Cardiac fibroblast (primary cell): ENCODE data around the gene IGFBP1.
"Not testable (repeated sequence)": the region's sequence is repeated elsewhere in the genome, so short reads cannot be mapped to it uniquely, and the experiment has no call there.

Experiments used
- DNase-seq, 2 donors: peaks; one replicate each; pipeline versions ENCODE4 v3.0.0 to v3.0.0-alpha.2; 2010; ENCODE audit warnings: low read depth in 2 of 2
- H3K4me3 ChIP-seq, 2 donors: replicated peaks in 1 of 2; 1 replicate in 1 of 2; 2 replicates in 1 of 2; pipeline ENCODE4 v1.5.1; 2011; ENCODE audit warnings: low read depth in 2 of 2, low read length in 2 of 2, mild to moderate bottlenecking in 2 of 2, moderate library complexity in 1 of 2
- TF ChIP-seq, protein P1 (sequence below): IDR thresholded peaks from one replicate; pipeline ENCODE4 v1.5.1; 2011; ENCODE audit warnings: low read depth, mild to moderate bottlenecking, low read length, inconsistent platforms

The IGFBP1 gene

DNA sequence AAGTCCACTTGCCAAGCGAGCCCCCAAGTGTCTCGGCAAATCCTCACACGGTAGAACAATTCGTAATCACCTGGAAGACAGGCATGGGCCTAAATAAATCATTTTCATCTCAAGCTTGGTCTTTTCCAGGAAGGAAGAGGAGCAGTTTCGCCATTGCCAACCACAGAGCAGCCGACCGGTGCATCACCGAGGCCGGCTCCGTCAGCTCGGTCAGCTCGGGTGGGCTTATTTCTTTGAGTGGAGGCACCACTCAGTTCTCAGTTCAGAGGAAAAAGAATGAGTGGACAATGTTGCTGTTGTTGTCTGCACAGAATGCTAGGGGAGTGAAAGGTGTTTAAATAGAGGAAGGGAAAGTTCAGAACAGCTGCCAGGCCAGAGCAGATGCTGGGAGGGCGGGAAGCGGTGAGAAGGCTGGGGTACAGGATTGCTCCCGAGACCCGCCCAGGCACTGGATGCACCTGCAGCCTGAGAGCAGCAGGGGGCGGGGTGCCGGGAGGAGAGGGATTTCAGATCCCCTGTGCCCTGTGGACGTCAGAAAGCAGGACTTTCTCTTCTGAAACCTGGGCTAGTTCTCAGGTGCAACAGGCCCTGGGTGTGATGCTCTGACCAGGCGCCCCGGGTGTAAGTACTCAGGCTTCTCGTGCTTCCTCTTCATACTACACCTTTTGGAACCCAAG, 50.5 kb downstream of the IGFBP1 start:
- no peak overlapping the region for H3K4me3 ChIP-seq
- DNase-seq = no peak
- TF ChIP-seq, protein P1, sequence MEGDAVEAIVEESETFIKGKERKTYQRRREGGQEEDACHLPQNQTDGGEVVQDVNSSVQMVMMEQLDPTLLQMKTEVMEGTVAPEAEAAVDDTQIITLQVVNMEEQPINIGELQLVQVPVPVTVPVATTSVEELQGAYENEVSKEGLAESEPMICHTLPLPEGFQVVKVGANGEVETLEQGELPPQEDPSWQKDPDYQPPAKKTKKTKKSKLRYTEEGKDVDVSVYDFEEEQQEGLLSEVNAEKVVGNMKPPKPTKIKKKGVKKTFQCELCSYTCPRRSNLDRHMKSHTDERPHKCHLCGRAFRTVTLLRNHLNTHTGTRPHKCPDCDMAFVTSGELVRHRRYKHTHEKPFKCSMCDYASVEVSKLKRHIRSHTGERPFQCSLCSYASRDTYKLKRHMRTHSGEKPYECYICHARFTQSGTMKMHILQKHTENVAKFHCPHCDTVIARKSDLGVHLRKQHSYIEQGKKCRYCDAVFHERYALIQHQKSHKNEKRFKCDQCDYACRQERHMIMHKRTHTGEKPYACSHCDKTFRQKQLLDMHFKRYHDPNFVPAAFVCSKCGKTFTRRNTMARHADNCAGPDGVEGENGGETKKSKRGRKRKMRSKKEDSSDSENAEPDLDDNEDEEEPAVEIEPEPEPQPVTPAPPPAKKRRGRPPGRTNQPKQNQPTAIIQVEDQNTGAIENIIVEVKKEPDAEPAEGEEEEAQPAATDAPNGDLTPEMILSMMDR = peak; percentile 14

DNA sequence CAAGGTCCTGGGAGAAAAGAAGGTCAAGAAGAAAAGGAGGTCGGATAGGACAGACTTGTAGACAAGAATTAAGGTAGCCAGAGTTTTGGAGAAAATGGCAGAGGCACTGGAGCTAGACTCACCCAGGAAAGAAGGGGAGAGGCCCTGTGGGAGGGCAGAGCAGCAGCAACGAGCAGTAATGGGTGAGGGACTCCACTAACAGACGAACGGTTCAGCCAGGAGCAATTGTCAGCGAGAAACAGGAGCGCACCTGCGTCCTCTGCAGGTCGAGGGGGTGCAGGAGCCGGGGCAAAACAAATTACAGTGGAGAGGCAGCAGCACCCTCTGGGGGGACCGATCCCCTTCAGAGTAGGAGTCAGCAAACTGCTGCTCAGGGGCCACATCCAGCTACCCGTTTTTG, 51.3 kb downstream of the IGFBP1 start:
- H3K4me3 ChIP-seq = no peak overlapping the region
- no peak for DNase-seq
- TF ChIP-seq, protein P1 = no peak

DNA sequence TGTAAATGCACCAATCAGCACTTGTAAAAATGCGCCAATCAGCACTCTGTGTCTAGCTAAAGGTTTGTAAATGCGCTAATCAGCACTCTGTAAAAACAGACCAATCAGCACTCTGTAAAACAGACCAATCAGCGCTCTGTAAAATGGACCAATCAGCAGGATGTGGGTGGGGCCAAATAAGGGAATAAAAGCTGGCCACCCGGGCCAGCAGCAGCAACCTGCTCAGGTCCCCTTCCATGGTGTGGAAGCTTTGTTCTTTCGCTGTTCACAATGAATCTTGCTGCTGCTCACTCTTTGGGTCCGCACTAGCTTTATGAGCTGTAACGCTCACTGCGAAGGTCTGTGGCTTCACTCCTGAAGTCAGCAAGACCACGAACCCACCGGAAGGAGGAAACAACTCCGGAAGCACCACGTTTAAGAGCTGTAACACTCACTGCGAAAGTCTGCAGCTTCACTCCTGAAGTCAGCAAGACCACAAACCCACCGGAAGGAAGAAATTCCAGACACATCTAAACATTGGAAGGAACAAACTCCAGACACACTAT, 52.0 kb downstream of the IGFBP1 start:
- not testable (repeated sequence) for H3K4me3 ChIP-seq, DNase-seq

DNA sequence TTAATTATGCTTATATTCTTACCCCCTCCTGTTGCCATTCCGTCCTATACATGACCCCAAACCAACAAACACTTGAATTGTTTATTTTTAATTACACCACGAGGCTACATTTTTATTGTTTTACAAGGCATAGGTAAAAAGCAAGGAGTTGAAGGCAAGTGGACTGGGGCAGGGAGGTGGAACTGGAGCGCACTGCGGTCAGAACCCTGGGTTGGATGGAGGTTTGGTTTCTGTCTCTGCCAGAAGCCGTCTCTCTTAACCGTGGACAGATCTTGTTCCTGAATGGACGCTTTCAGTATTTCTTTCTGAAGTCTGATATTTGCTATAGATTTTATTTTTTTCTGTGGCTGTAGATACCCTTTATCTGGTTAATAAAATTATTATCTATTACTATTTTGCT, 52.7 kb downstream of the IGFBP1 start:
- TF ChIP-seq, protein P1 = no peak

More for the DNA sequence above, 52.7 kb downstream of the IGFBP1 start:
- no peak overlapping the region for H3K4me3 ChIP-seq
- no peak for DNase-seq
